Measurements from ENCODE around the gene TAF7.

TAF7 gene

GRCh38 chr5:141355641-141356040 is 35.1 kb upstream of the TAF7 start:
- TF ChIP-seq EP300 (IDR thresholded peaks at IDR 0.05; ENCODE audit: borderline replicate concordance): no peak
- no peak for TF ChIP-seq TCF12 (IDR thresholded peaks at IDR 0.05; ENCODE audit: low read depth)
- TF ChIP-seq, protein P1, sequence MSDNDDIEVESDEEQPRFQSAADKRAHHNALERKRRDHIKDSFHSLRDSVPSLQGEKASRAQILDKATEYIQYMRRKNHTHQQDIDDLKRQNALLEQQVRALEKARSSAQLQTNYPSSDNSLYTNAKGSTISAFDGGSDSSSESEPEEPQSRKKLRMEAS (IDR thresholded peaks at IDR 0.05): no peak
- TF ChIP-seq YY1 (IDR thresholded peaks at IDR 0.05; ENCODE audit: low read depth): no peak

DNA sequence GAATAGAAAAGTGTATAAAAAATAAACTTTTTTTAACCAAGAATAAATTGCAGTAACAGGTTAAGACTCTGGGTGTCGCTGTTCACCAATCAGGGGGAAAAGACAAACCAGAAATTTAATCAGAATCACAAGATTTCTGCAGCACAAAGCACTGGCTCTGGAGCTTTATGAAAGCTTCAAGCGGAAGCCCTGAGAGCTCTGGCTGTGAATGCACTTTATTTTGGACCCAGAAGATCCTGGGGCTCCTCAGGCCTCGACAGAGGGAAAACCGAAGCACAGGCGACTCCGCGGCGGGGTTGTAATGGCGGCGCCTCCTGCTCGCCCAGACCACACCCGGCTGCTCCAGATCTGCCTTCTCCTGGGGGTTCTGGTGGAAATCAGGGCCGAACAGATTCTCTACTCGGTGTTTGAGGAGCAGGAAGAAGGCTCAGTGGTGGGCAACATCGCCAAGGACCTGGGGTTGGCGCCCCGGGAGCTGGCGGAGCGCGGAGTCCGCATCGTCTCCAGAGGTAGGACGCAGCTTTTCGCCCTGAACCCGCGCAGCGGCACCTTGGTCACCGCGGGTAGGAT is 34.4 kb upstream of the TAF7 start, which contains the start of gene PCDHGA4:
Gene PCDHGA4, plus strand, starts transcription at position 122 of the 570 bp plus-strand sequence. Its CDS starts 87 bp downstream, at position 209.
- TF ChIP-seq, protein P1 (IDR thresholded peaks at IDR 0.05): no peak
- TF ChIP-seq RAD21 (IDR thresholded peaks at IDR 0.05; ENCODE audit: low read depth): peak; percentile 22; the same call in 1 of the 2 replicates
- no peak for TF ChIP-seq TCF12 (IDR thresholded peaks at IDR 0.05; ENCODE audit: low read depth)

GRCh38 chr5:141351591-141351990 is 31.0 kb upstream of the TAF7 start:
- TF ChIP-seq CREB1 (IDR thresholded peaks at IDR 0.05; ENCODE audit: low read depth): no peak
- no peak for TF ChIP-seq REST (IDR thresholded peaks at IDR 0.05; ENCODE audit: low read depth)
- no peak for TF ChIP-seq CEBPB (IDR thresholded peaks at IDR 0.05)
- TF ChIP-seq, protein P1 (IDR thresholded peaks at IDR 0.05): no peak
- TF ChIP-seq ZBTB7A (IDR thresholded peaks at IDR 0.05; ENCODE audit: low read depth): no peak
- TF ChIP-seq FOXM1 (IDR thresholded peaks at IDR 0.05; ENCODE audit: borderline replicate concordance, low read depth): no peak
- TF ChIP-seq USF1 (IDR thresholded peaks at IDR 0.05): no peak
- no peak for TF ChIP-seq EP300 (IDR thresholded peaks at IDR 0.05; ENCODE audit: borderline replicate concordance)
- TF ChIP-seq TEAD4 (IDR thresholded peaks at IDR 0.05): no peak
- TF ChIP-seq TCF12 (IDR thresholded peaks at IDR 0.05; ENCODE audit: low read depth): no peak
- TF ChIP-seq RAD21 (IDR thresholded peaks at IDR 0.05; ENCODE audit: low read depth): no peak
- no peak for TF ChIP-seq TAF1 (IDR thresholded peaks at IDR 0.05; ENCODE audit: low read depth)
- TF ChIP-seq YY1 (IDR thresholded peaks at IDR 0.05; ENCODE audit: low read depth): no peak
- TF ChIP-seq NFIC (IDR thresholded peaks at IDR 0.05): no peak
- TF ChIP-seq EGR1 (IDR thresholded peaks at IDR 0.05): no peak

GRCh38 chr5:141349917-141350619 is 29.5 kb upstream of the TAF7 start, which contains the start of gene PCDHGB1:
PCDHGB1 (plus strand) TSS chr5:141350099; CDS start chr5:141350261, 162 bp downstream.
- TF ChIP-seq ZBTB7A (IDR thresholded peaks at IDR 0.05; ENCODE audit: low read depth) (no peak), RAD21 (IDR thresholded peaks at IDR 0.05; ENCODE audit: low read depth) (peak; percentile 49)

- TF ChIP-seq CREB1 (IDR thresholded peaks at IDR 0.05; ENCODE audit: low read depth) (no peak), YY1 (IDR thresholded peaks at IDR 0.05; ENCODE audit: low read depth) (no peak), EP300 (IDR thresholded peaks at IDR 0.05; ENCODE audit: borderline replicate concordance) (no peak), ZBTB7A (IDR thresholded peaks at IDR 0.05; ENCODE audit: low read depth) (no peak), CEBPB (IDR thresholded peaks at IDR 0.05) (no peak), USF1 (IDR thresholded peaks at IDR 0.05) (no peak), RAD21 (IDR thresholded peaks at IDR 0.05; ENCODE audit: low read depth) (no peak), TCF12 (IDR thresholded peaks at IDR 0.05; ENCODE audit: low read depth) (no peak)
These were observed 24.7 kb upstream of the TAF7 start for GRCh38 chr5:141345327-141345726.

- TF ChIP-seq NFIC (IDR thresholded peaks at IDR 0.05): no peak
- TF ChIP-seq YY1 (IDR thresholded peaks at IDR 0.05; ENCODE audit: low read depth): no peak
- TF ChIP-seq REST (IDR thresholded peaks at IDR 0.05; ENCODE audit: low read depth): no peak
- no peak for TF ChIP-seq TEAD4 (IDR thresholded peaks at IDR 0.05)
- TF ChIP-seq RAD21 (IDR thresholded peaks at IDR 0.05; ENCODE audit: low read depth): no peak
- TF ChIP-seq USF1 (IDR thresholded peaks at IDR 0.05): no peak
- TF ChIP-seq ZBTB7A (IDR thresholded peaks at IDR 0.05; ENCODE audit: low read depth): no peak
- TF ChIP-seq EP300 (IDR thresholded peaks at IDR 0.05; ENCODE audit: borderline replicate concordance): no peak
- TF ChIP-seq CEBPB (IDR thresholded peaks at IDR 0.05): no peak
- TF ChIP-seq, protein P1 (IDR thresholded peaks at IDR 0.05): no peak
- no peak for TF ChIP-seq TAF1 (IDR thresholded peaks at IDR 0.05; ENCODE audit: low read depth)
- no peak for TF ChIP-seq TCF12 (IDR thresholded peaks at IDR 0.05; ENCODE audit: low read depth)
- TF ChIP-seq FOXM1 (IDR thresholded peaks at IDR 0.05; ENCODE audit: borderline replicate concordance, low read depth): no peak
- TF ChIP-seq EGR1 (IDR thresholded peaks at IDR 0.05): no peak
- TF ChIP-seq CREB1 (IDR thresholded peaks at IDR 0.05; ENCODE audit: low read depth): no peak
These were observed 23.4 kb upstream of the TAF7 start for GRCh38 chr5:141343953-141344463.
